Measurements from ENCODE around the gene STX19. TPM values are rescaled to one million over a fixed set of nuclear protein-coding genes. Genes with fewer than 3 reads are reported as not detected.
A peak's percentile ranks its signal among the peaks of the same experiment; 100 is the strongest.
"Not testable (repeated sequence)": the region's sequence is repeated elsewhere in the genome, so short reads cannot be mapped to it uniquely, and the experiment has no call there.

Gene STX19
- total RNA-seq, 1 experiment from 2014 or later, result not detected

GRCh38 chr3:93973131-93974126 lies 55.0 kb downstream of the STX19 start, which contains the start of gene PROS1:
Gene PROS1 (minus strand): TSS chr3:93973896. CDS start chr3:93973749, 147 bp downstream.
- TF ChIP-seq, protein P1, sequence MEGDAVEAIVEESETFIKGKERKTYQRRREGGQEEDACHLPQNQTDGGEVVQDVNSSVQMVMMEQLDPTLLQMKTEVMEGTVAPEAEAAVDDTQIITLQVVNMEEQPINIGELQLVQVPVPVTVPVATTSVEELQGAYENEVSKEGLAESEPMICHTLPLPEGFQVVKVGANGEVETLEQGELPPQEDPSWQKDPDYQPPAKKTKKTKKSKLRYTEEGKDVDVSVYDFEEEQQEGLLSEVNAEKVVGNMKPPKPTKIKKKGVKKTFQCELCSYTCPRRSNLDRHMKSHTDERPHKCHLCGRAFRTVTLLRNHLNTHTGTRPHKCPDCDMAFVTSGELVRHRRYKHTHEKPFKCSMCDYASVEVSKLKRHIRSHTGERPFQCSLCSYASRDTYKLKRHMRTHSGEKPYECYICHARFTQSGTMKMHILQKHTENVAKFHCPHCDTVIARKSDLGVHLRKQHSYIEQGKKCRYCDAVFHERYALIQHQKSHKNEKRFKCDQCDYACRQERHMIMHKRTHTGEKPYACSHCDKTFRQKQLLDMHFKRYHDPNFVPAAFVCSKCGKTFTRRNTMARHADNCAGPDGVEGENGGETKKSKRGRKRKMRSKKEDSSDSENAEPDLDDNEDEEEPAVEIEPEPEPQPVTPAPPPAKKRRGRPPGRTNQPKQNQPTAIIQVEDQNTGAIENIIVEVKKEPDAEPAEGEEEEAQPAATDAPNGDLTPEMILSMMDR (conservative IDR thresholded peaks at IDR 0.05; ENCODE audit: low read depth, low read length), result peak; percentile 31; the same call in 1 of the 2 replicates
- no peak for TF ChIP-seq EZH2phosphoT487 (IDR thresholded peaks at IDR 0.05; ENCODE audit: borderline replicate concordance, low read length)
- H3K79me2 ChIP-seq (ENCODE audit: low read length), result no peaks in the 10 kb centered on the region
- H3K4me1 ChIP-seq (ENCODE audit: insufficient read depth, low read length), result peaks cover 13% of the 10 kb centered on the region; the same call in 1 of the 2 replicates
- intact Hi-C loops (cut with micrococcal nuclease), result loop anchor here (2.0 kb wide), 1 partner anchor 129 kb away; no protein-coding TSS in a partner anchor
- H3F3A ChIP-seq (ENCODE audit: low read length, unreplicated experiment), result no peaks in the 10 kb centered on the region
- H3K4me2 ChIP-seq (ENCODE audit: low read length), result peak within 1 kb of the TSS; percentile 94
- peak within 1 kb of the TSS; percentile 62 for H3K9ac ChIP-seq (ENCODE audit: low read length)
- peak within 1 kb of the TSS; percentile 72 for H3K4me3 ChIP-seq (ENCODE audit: low read length)
- H4K20me1 ChIP-seq (ENCODE audit: low read length), result no peaks in the 10 kb centered on the region
- peak; percentile 68 for DNase-seq
- H3K9me3 ChIP-seq (ENCODE audit: low read length), result no peaks in the 10 kb centered on the region
- ChIA-PET POLR2A (ENCODE audit: unreplicated experiment) (interaction anchor here (0.8 kb wide), 2 partner anchors 89 to 108 kb away, joined by 3 to 5 read pairs; partner anchors contain the start of genes DHFR2 and NSUN3), CTCF (no interaction called here)
- no peaks in the 10 kb centered on the region for H3K27me3 ChIP-seq (ENCODE audit: low read length)
- H3K36me3 ChIP-seq (ENCODE audit: low read depth, low read length), result no peaks in the 10 kb centered on the region
- peak within 1 kb of the TSS; percentile 22 for H3K27ac ChIP-seq (ENCODE audit: low read length)
- peak within 1 kb of the TSS; percentile 97 for H2AFZ ChIP-seq (ENCODE audit: low read length)
- no peaks in the 10 kb centered on the region for H3K9me2 ChIP-seq (replicated peaks; ENCODE audit: low read length)
- ATAC-seq, result peak; percentile 79
- BruUV-seq (replicated peaks), result TSS peak; percentile 63

GRCh38 chr3:93969997-93970396 lies 58.4 kb downstream of the STX19 start:
- Histone ChIP-seq H3F3A (ENCODE audit: low read length, unreplicated experiment) (no peaks in the 10 kb centered on the region), H3K4me2 (ENCODE audit: low read length) (no peak overlapping the region), H4K20me1 (ENCODE audit: low read length) (no peaks in the 10 kb centered on the region), H3K4me3 (ENCODE audit: low read length) (no peak overlapping the region), H2AFZ (ENCODE audit: low read length) (no peak overlapping the region), H3K27me3 (ENCODE audit: low read length) (no peaks in the 10 kb centered on the region), H3K9me3 (ENCODE audit: low read length) (no peaks in the 10 kb centered on the region), H3K27ac (ENCODE audit: low read length) (no peak overlapping the region), H3K36me3 (ENCODE audit: low read depth, low read length) (no peaks in the 10 kb centered on the region), H3K9me2 (replicated peaks; ENCODE audit: low read length) (no peaks in the 10 kb centered on the region), H3K9ac (ENCODE audit: low read length) (no peak overlapping the region), H3K79me2 (ENCODE audit: low read length) (no peaks in the 10 kb centered on the region), H3K4me1 (ENCODE audit: insufficient read depth, low read length) (peaks cover 13% of the 10 kb centered on the region; the same call in 1 of the 2 replicates)
- DNase-seq (no peak), ATAC-seq (no peak)
- intact Hi-C loops (cut with micrococcal nuclease), result loop anchor here (10.0 kb wide), 1 partner anchor 85 kb away; no protein-coding TSS in a partner anchor
- TF ChIP-seq EZH2phosphoT487 (IDR thresholded peaks at IDR 0.05; ENCODE audit: borderline replicate concordance, low read length), result no peak
- no TSS peak for BruUV-seq (replicated peaks)
- CTCF ChIA-PET, result no interaction called here
- POLR2A ChIA-PET (ENCODE audit: unreplicated experiment), result no interaction called here

- Histone ChIP-seq H3K27ac (ENCODE audit: low read length) (no peak overlapping the region), H4K20me1 (ENCODE audit: low read length) (no peaks in the 10 kb centered on the region), H3F3A (ENCODE audit: low read length, unreplicated experiment) (no peaks in the 10 kb centered on the region), H3K9me3 (ENCODE audit: low read length) (no peaks in the 10 kb centered on the region), H3K27me3 (ENCODE audit: low read length) (no peaks in the 10 kb centered on the region), H2AFZ (ENCODE audit: low read length) (no peak overlapping the region), H3K9me2 (replicated peaks; ENCODE audit: low read length) (no peaks in the 10 kb centered on the region), H3K4me3 (ENCODE audit: low read length) (no peak overlapping the region), H3K4me1 (ENCODE audit: insufficient read depth, low read length) (peaks cover 13% of the 10 kb centered on the region; the same call in 1 of the 2 replicates), H3K79me2 (ENCODE audit: low read length) (no peaks in the 10 kb centered on the region), H3K36me3 (ENCODE audit: low read depth, low read length) (no peaks in the 10 kb centered on the region), H3K9ac (ENCODE audit: low read length) (no peak overlapping the region), H3K4me2 (ENCODE audit: low read length) (no peak overlapping the region)
- intact Hi-C loops (cut with micrococcal nuclease), result loop anchor here (10.0 kb wide), 1 partner anchor 85 kb away; no protein-coding TSS in a partner anchor
- ATAC-seq, result peak; percentile 51
- POLR2A ChIA-PET (ENCODE audit: unreplicated experiment), result no interaction called here
- TF ChIP-seq EZH2phosphoT487 (IDR thresholded peaks at IDR 0.05; ENCODE audit: borderline replicate concordance, low read length) (no peak), EZH2 (IDR thresholded peaks at IDR 0.05; ENCODE audit: low read length, unreplicated experiment) (no peak)
- TF ChIP-seq, protein P1 (conservative IDR thresholded peaks at IDR 0.05; ENCODE audit: low read depth, low read length), result no peak
- CTCF ChIA-PET, result no interaction called here
- BruUV-seq (replicated peaks), result no TSS peak
- peak; percentile 85 for DNase-seq
Measured at GRCh38 chr3:93969443-93969842, 59.0 kb downstream of the STX19 start.

GRCh38 chr3:93965106-93965505 lies 63.3 kb downstream of the STX19 start:
- BruUV-seq (replicated peaks), result not testable (repeated sequence)

More at GRCh38 chr3:93965106-93965505, 63.3 kb downstream of the STX19 start:
- H3K9ac ChIP-seq (ENCODE audit: low read length); ATAC-seq; H3K27ac ChIP-seq (ENCODE audit: low read length); H3K79me2 ChIP-seq (ENCODE audit: low read length); POLR2A ChIA-PET (ENCODE audit: unreplicated experiment); H3K9me2 ChIP-seq (replicated peaks; ENCODE audit: low read length); H3K27me3 ChIP-seq (ENCODE audit: low read length); H3K4me2 ChIP-seq (ENCODE audit: low read length); H3K4me3 ChIP-seq (ENCODE audit: low read length); H3K9me3 ChIP-seq (ENCODE audit: low read length); H3F3A ChIP-seq (ENCODE audit: low read length, unreplicated experiment); DNase-seq; CTCF ChIA-PET; H4K20me1 ChIP-seq (ENCODE audit: low read length); H2AFZ ChIP-seq (ENCODE audit: low read length); H3K36me3 ChIP-seq (ENCODE audit: low read depth, low read length); H3K4me1 ChIP-seq (ENCODE audit: insufficient read depth, low read length): not testable (repeated sequence)
- intact Hi-C loops (cut with micrococcal nuclease), result loop anchor here (10.0 kb wide), 1 partner anchor 80 kb away; no protein-coding TSS in a partner anchor
